GM21367 (cell line): ENCODE data around the gene ITPA.

Experiments used
- ATAC-seq: cut with Tn5 transposase; IDR thresholded peaks from one replicate; pipeline ENCODE4 v1.9.1; 2021; ENCODE audit not compliant: unreplicated experiment

The ITPA gene

DNA sequence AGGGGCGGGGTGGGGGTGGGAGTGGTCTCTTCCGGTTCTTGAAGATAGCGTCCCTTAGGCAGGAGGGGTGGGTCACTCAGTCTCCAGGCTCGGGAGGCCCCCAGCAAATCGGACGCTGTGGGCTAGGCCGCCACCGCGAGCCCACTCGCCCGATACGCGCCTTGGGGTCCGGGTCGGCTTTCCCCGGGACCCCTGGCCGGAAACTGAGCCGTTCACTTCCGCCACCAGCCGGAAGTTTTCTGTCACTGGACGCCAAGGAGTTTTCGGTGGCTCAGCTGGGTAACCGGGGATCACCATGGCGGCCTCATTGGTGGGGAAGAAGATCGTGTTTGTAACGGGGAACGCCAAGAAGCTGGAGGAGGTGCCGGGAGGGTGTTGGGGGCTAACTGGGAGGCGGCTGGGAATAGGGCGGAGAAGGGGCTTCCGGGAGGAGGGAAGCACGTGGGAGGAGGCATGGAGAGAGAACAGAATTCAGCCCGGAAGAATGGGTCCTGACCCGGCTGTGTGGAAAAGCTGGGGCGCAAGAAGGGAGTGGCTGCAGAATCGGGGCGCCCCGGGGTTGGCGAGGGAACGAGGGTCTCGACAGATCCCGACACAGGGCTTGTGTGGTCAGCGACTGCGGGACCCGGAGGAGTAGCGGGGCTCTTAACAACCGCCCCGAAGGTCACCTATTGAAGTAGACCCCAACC, at the start of gene ITPA:
ITPA (plus strand) TSS at position 242 of the 689 bp plus-strand sequence; CDS start at position 296, 54 bp downstream.
- ATAC-seq: no peak

DNA sequence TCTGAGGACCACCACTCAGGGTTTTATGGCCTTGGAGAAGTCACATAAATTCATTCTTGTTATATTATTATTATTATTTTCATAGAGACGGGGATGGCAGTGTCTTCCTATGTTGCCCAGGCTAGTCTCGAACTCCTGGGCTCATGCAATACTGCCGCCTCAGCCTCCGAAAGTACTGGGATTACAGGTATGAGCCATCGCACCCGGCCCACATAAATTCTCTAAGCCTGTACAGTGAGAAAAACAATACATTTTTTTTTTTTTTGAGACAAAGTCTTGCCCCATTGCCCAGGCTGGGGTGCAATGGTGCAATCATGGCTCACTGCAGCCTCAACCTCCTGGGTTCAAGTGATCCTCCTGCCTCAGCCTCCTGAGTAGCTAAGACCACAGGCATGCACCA, 48.9 kb upstream of the ITPA start:
- ATAC-seq: no peak

DNA sequence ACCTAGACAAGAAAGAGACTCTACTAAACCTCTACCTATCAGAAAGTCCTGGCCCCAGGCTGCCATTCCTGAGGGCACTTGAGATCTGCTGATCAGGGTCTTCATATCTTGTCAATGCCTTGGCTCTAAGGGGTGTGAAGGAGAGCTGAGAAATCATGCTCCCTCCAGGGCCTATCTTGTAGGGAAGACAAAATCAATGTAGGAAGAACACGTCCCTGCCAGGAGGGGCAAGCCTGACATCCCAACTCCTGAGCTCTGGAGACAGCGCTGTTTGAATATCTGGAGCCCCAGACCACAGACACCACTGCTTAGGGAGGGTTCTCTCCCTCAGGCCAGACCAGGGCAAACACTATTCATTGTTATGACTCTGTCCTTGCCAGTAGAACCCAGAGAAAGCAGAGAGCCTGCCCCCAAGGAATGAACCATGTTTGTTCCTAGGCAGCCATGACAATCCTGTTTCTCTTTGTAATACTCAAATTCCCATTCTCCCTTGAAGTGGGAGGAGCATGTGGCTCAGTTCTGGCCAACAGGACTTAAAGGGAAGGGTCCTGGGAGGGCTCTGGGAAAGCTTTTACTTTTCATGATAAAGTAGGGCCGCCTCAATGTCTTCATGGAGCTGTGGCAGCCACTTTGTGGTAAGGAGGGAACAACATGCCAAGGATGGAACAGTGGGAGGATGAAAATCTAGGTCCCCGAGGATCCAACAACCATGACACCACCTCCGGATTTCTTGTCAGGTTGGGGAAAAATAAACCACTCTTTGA, 47.8 kb upstream of the ITPA start:
- no peak for ATAC-seq

DNA sequence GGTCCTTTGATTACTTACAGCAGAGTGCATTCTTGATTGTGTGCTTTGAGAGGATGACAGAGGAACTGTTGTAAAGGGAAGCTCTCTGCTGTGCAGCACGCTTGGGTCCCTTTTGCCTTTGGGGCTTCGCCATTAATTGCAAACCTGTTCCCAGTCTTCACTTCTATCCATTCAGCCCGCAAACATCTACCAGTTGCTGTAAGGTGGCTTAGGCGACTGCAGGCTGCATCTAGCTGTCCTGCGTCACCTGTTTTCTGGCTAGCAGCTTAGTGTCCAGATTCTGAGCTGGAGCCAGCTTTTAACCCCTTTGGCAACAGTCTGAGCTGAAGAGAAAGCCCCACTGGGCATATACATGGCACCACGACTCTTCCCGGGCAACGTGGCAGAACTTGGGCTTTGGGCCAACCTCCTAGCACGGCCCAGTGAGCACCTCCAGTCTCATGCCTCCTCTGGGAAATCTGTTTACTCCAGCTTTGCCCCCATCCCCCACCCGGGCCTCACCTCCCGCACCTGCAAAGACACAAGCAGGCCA, 47.2 kb upstream of the ITPA start:
- ATAC-seq: no peak

DNA sequence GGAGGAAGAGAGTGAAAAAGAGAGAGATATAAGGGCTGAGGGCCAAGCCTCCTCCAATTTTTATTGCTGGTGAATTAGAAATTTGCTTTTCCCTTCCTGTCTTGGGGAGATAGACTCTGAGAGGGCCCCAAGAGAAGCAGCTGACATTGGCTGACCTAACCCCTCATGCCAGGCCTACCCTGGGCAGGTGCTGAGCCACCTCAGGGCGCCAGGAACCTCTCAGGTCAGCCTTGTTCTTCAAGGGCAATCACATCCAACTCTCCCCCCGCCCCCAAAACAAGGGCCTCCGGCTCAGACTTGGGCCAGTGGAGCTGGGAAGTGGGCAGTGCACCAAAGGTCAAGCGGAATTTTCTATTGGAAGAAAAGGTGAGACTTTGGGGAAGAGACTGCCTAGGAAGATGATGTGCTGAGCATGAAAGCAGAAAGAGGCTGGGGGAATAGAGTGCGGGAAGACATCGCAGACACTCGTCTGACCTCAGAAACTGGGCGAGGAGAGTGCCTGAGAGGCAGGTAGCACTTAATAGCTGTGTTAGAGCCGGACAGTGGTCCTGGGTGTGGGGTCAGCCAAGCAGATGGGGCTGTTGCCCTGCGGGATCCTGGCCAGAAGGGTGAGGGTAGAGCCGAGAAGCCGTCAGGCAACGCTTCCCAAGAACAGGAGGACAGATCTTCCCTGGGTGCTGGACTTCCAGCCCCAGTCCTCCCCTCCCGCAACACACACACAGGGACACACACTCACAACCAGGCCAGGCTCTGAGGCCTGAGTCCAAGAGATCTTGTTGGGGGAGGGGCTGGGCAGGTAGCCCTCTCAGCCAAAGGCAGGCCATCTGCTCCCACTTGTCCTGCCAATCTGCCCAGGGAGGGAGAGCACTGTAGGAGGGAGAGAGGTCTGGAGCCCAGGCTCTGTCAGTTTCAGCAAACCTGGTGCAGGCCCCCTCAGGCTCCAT, 45.9 kb upstream of the ITPA start:
- ATAC-seq: no peak

DNA sequence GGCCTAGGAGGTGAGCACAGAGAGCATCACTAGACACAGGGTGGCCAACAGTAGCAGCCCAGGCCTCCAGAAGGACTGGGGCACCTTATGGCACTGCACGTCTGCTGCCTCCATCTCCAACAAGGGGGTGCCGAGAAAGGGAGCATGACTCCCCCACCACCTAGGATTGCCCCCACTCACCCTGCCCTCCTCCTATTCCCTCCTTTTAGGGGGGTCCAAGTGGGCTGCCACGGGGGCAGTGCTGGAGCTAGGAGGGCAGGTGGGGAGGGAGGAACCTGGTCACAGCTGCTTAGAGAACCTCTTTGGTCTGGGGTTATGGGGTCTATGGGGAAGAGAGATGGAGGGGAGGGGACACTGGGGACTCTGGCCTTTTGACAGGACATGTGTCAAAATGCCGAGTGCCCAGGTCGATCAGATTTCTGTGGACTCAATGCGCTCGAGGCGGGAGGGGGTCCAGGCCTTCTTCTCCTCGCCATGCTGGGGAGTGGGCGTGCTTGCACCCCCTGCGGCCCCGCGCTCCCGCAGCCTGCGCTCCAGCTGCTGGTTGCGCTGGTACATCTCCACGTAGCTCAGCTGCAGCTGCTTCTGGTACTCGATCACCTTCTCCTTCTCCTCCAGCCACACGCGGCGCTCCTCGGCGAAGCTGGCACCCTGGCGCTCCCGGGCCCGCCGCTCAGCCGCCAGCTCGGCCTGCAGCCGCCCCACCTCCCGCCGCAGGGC, 45.1 kb upstream of the ITPA start:
- ATAC-seq: no peak

DNA sequence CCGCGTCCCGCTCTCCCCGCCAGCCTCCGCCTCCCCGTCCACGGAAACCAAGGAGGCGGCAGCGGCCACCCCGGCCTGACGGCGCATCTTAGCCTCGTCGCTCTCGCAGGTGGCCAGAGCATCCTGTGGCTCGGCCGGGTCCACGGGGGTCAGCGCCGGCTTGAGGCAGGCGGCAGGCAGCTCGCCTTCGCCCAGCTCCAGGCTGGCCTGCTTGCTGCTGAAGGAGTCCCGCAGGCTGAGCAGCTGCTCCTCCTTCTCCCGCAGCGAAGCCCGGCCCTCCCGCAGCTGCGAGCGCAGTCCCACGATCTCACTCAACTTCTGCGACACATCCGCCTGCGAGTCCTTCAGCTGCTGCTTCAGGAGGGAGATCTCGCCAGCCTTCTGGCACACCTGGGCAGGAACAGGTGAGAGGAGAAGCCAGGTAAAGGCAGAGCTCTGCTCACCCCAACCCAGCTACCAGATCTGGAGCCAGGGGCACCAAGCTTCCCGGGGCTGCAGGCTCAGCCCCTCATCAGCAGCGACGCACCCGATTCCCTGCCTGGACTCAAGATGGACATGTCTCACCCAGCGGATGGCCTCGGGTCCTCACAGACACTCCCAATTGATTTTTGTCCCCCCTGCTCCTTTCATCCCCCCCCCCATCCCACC, 44.4 kb upstream of the ITPA start:
- no peak for ATAC-seq

DNA sequence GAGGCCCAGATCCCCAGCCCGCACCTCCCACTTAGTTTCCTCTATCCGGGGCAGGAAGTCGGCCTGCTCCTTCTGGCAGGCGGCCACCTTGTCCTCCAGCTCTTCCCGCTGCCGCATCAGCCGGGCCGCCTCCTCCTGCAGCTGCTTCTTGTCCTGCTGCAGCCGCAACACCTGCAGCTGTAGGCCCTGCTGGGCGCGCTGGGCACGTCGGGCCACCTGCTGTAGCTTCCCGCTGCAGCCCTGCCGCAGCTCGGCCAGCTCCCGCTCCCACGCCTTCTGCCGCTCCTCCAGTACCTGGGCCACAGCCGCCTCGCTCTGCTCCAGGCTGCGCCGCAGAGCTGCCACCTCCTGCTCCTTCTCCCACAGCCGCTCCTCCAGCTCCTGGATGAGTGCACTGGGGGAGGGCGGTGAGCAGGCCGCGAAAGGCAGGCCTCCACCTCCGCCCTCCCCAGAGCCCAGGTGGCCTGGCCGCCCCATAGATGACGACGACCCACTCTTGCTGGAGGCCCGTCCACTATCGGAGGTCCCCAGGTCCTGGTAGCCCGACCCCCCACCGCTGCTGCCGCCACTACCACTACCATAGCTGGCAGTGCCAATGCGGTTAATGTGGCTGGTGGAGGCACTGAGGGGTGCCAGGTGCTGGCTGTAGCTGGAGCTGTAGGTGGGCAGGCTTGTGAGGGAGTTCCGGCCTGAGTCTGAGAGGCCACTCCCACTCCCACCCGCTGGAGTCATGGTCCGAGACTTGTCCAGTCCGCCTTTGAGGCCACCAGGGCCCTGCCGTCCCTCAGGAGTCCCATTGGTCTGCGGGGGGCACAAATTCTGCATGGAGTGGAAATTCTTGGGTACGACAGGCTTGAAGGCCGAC, 43.6 kb upstream of the ITPA start:
- ATAC-seq: no peak

DNA sequence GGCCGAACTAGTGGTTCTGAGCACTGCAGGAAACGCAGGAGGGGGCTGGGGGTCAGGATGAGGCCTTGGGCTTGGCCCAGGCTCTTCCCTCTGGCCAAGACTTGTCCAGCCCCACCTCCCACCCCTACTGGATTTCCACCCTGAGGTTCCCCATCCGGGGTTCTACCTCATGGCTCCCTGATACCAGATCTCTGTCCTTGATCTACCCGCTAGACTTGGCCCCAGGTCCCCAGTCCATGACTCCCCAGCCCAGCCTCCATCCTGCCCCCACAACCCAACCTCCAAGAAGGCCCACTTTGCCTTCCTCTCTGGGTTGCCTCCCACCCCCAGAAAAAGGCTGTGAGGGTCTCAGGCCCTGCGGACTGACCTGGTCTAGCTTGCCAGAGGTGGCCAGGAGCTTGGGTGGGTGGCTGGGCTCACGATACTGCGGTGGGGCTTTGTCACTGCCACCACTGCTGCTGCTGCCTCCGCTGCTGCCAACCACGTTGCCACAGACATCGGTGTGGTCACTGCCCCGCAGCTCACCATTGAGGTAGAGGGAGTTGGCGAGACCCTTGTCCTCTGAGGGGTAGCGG, 42.9 kb upstream of the ITPA start:
- no peak for ATAC-seq

DNA sequence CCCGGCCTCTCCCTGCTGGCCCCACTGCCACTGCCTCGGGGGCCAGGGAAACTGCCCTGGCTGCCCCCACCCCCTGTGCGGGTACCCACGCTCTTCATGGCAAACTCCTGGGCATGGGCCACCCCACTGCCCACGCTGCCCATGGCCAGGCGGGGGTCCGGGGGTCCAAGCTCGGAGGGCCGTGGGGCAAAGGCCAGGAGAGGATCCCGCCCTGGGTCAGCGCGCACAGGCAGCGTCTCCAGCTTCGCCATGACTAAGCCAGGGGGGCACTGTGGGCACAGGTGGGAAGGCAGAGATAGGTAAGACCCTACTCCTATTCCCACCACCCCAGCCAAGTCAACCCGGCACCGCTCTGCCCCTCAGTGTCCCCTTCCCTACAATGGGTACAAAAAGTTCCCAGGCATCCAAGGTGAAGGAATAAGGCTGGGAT, 42.4 kb upstream of the ITPA start:
- ATAC-seq: no peak

DNA sequence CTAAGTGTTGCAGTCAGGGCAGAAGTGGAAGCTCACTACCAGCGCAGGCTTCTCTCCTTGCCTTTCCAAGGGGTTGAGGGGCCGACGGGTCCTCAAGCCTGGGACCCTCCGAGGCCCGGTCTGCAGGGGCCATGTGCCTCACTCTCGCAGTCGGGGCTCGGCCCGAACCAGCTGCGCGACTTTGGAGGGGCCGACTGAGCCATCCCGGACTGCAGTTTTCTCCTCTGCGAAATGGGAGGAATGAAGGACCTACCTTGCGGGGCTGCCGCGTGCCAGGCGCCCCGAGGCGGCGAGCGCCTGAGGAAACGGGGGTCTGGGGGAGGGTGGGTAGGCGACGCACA, 41.6 kb upstream of the ITPA start:
- ATAC-seq: no peak

DNA sequence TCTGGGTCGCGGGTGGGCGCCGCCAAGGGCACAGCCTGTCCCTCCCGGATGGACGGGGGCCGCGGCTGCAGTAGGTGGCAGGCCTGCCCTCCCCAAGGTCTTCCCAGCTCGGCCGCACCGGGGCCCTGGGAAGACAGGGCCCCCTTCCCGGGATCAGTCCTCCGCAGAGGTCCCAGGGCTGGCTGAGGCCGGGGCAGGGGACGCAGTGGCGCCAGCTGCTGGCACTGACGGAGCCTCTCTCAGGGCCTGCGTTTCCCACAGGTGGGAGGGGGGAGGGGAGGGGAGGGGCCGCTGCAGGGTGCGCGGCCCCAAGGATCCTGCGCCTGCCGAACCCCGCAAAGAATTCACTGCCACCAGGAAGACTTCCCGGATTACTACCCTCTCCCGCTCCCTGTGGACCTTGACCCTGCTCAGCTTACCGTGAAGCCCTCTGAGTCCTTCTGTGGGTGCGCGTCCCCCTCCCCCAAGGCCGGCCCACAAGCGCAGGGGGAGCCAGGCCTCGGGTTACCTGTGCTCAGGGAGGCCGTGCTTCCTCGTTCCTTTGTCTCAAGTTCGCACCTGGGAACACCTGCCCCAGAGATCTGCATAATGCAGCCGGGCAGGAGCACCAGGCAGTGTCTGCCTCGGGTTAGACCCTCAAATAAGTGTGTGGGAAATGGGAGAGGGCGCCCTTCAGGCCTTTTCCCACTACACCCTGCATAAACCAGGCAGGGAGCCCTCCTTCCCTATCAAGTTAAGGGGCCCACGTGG, 41.0 kb upstream of the ITPA start:
- ATAC-seq: no peak

DNA sequence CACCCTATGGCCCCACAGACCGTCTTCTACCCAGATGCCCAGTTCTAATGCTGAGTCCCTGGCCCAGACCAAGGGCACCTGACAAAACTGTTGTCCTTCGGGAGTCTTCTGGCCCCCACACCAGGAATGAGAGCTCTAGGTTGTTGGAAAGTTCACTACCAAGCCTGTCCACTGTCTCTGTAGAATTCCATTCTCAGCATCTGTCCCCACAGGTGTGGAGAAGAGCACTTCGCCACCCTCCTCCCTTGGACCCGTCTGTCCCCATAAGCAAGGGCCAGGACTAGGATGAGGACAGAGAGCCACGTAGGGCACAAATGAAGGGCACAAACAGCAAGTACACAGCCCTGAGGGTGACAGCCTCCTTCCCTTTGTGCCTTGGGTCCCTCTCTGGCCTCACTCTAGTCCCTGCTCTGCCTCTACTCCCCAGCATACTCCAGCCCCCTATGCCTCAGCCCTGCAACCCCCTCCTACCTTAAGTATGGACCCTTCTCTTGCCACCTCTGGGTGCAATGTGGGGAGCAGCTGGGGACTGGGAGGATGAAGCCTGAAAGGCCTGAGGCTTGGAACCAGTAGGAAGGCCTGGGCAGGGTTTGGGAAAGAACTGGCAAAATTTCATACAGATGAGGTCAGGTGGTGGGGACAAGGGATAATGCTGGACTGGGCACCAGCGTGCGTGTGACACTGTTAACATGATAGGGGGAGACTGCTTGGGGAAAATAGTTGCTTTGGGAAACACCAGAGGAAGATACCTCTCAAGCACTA, 40.3 kb upstream of the ITPA start:
- no peak for ATAC-seq

DNA sequence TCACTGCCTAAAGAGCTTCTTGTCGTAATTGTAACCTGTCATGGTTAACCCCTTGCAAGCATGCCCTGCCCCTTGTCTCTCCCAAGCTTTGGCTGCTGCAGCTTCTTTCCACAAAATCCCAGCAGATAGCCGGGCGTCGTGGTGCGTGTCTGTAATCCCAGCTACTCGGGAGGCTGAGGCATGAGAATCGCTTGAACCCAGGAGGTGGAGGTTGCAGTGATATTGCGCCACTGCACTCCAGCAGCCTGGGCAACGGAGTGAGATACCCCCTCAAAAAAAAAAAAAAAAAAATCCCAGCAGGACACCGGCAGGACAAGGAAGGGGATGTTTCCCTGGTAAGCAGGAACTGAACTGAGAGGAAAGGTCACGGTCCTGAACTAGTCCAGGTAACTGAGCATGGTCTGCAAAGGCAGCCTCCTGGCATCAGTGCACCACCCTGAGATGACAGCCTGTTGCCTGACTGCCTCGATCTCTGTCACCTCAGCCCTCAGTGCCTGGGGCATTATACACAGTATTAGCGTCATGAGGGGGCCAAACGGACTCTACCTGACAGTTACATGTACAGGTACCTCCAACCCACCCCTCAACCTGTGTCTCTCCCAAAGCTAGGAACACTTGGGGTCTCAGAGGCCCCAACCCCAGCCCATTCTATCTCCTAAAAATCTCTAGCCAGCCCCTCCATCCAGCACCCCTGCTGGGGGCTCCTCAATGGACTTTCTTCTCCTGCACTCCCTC, 37.7 kb upstream of the ITPA start:
- no peak for ATAC-seq

DNA sequence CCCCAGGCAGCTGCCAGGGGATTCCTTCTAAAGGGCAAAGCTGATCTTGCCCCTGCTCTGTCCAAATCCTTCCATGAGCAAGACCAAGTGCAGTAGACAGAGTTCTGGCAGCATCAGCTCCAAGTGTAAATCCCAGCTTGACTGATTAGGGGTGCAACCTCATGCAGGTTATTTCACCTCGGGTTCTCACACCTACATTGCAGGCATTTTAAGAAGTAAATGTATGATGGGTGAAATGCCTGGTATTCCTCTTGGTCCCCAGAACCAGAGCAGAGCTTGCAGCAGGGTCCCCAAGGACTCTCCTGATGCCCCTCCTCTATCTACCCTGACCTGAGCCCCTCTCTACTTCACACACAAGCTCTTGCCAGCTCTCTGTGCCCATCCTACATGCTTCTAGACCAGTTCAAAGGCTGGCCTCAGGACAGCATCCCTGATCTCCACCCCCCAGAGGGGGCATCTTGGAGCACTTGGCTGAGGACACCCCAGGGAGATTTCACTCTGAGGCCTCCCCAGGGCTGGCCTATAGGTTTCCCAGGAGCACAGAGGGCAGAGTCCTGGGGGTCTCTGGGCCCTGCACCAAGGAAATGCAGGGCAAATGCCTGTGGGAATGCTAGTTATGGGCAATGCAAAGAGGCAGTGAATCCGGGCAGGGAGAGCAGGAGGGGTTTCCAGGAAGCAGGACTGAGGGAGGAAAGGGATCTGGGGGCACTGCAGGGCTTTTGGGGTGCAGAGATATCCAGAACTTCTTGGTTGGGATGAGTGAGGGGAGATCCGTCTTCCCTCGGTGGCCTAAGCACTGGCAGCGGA, 37.0 kb upstream of the ITPA start:
- no peak for ATAC-seq
